OCI-LY1 (cell line): Measurements from ENCODE around the gene TMEM140.

Source experiments
- EZH2 ChIP-seq: fragments of 200-600 bp; sonication (generic), shearing (Covaris generic); IDR thresholded peaks from 2 replicates; pipeline ENCODE4 v1.8.0; 2017; ENCODE audit warnings: borderline replicate concordance, mixed run types, mild to moderate bottlenecking, antibody characterized with exemption, low read length, moderate library complexity, mixed read lengths
- TF ChIP-seq, protein P1 (sequence below): fragments of 200-600 bp; sonication (generic), shearing (Covaris generic); IDR thresholded peaks from 2 replicates; pipeline ENCODE4 v1.5.1; 2017; ENCODE audit warnings: mild to moderate bottlenecking, antibody characterized with exemption, low read length, moderate library complexity, mixed read lengths

DNA sequence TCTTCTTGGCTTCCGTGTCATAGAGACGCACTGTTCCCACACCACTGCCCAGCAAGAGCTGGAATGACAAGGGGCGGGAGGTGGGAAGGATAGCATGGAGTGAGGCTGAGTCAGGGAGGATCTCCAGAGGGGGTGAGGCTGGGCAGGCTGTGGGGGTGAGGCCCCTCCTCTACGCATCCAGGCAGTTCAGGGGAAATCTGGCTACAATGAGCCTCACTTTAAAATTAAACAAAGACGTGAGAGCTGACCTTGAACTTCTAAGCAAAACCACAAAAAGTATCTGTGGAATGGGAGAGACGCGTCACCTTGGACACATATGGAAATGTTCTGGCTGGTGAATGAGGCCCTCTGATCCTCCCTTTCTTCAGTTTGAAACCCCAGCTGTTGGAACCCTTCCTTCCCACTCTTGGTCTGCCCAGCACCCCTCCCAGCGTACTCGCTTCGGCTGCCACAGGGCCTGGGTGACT lies 45.8 kb downstream of the TMEM140 start:
- TF ChIP-seq, protein P1, sequence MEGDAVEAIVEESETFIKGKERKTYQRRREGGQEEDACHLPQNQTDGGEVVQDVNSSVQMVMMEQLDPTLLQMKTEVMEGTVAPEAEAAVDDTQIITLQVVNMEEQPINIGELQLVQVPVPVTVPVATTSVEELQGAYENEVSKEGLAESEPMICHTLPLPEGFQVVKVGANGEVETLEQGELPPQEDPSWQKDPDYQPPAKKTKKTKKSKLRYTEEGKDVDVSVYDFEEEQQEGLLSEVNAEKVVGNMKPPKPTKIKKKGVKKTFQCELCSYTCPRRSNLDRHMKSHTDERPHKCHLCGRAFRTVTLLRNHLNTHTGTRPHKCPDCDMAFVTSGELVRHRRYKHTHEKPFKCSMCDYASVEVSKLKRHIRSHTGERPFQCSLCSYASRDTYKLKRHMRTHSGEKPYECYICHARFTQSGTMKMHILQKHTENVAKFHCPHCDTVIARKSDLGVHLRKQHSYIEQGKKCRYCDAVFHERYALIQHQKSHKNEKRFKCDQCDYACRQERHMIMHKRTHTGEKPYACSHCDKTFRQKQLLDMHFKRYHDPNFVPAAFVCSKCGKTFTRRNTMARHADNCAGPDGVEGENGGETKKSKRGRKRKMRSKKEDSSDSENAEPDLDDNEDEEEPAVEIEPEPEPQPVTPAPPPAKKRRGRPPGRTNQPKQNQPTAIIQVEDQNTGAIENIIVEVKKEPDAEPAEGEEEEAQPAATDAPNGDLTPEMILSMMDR: no peak
- TF ChIP-seq EZH2: no peak
